CD4-positive, alpha-beta T cell (primary cell): ENCODE data around the gene BCAR3. TPM values are rescaled to one million over a fixed set of nuclear protein-coding genes. Genes with fewer than 3 reads are reported as not detected.
"Not testable (repeated sequence)": the region's sequence is repeated elsewhere in the genome, so short reads cannot be mapped to it uniquely, and the experiment has no call there.

Experiments used
- ATAC-seq: fragments of 200-7000 bp; cut with Tn5 transposase; one replicate; pipeline ENCODE4 v1.10.0; 2022; ENCODE audit warnings: mild to moderate bottlenecking; ENCODE audit not compliant: poor library complexity
- CTCF ChIA-PET: fragments of 350-600 bp; sonication (Branson Sonifier 250); formaldehyde crosslinking; loops from one replicate; lab custom pipeline; 2021; ENCODE audit warnings: antibody characterized with exemption, inconsistent platforms; lab: Charles Lee
- POLR2A ChIA-PET: fragments of 350-600 bp; sonication (Branson Sonifier 250); formaldehyde crosslinking; loops from one replicate; lab custom pipeline; 2021; ENCODE audit warnings: antibody characterized with exemption, inconsistent platforms; lab: Charles Lee
- DNase-seq, 14 experiments: peaks; one replicate each; pipeline ENCODE4 v3.0.0-alpha.2; 2013 to 2020; ENCODE audit warnings: mixed read lengths in 2 of 14
- H3K27ac ChIP-seq, 2 donors: one replicate each; pipeline versions ENCODE4 v1.5.1 to v1.7.0; 2013; ENCODE audit warnings: low read length in 2 of 2, low read depth in 1 of 2, mild to moderate bottlenecking in 1 of 2
- H3K27me3 ChIP-seq, 2 experiments: 1 replicate in 1 of 2; 2 replicates in 1 of 2; pipeline versions ENCODE4 v1.6.1 to v1.7.0; 2013; ENCODE audit warnings: low read length in 2 of 2, control low read depth in 1 of 2, mild to moderate bottlenecking in 1 of 2, moderate library complexity in 1 of 2; ENCODE audit not compliant: insufficient read depth in 2 of 2, control insufficient read depth in 1 of 2
- H3K36me3 ChIP-seq: one replicate; pipeline ENCODE4 v1.6.1; 2013; ENCODE audit warnings: low read length, control low read depth; ENCODE audit not compliant: insufficient read depth
- H3K4me1 ChIP-seq: one replicate; pipeline ENCODE4 v1.6.1; 2013; ENCODE audit warnings: low read length, control low read depth; ENCODE audit not compliant: insufficient read depth
- H3K4me3 ChIP-seq: one replicate; pipeline ENCODE4 v1.5.1; 2013; ENCODE audit warnings: mild to moderate bottlenecking, low read length, moderate library complexity
- H3K9me3 ChIP-seq, 2 experiments: 1 replicate in 1 of 2; 2 replicates in 1 of 2; pipeline versions ENCODE4 v1.6.1 to v1.7.0; 2013; ENCODE audit warnings: low read length in 2 of 2, mild to moderate bottlenecking in 2 of 2, control low read depth in 1 of 2, moderate library complexity in 1 of 2; ENCODE audit not compliant: control insufficient read depth in 1 of 2, insufficient read depth in 1 of 2
- H3K27ac Mint-ChIP-seq: one replicate; pipeline ENCODE4 v1.8.0; 2020; ENCODE audit warnings: mixed read lengths
- H3K27me3 Mint-ChIP-seq: one replicate; pipeline ENCODE4 v1.8.0; 2021; ENCODE audit warnings: mixed read lengths
- H3K36me3 Mint-ChIP-seq: one replicate; pipeline ENCODE4 v1.8.0; 2021; ENCODE audit warnings: low read depth, mixed read lengths
- H3K4me1 Mint-ChIP-seq: one replicate; pipeline ENCODE4 v1.8.0; 2021; ENCODE audit warnings: low read depth, mixed read lengths
- H3K4me3 Mint-ChIP-seq: one replicate; pipeline ENCODE4 v1.8.0; 2020; ENCODE audit warnings: mild to moderate bottlenecking, mixed read lengths
- H3K9me3 Mint-ChIP-seq: one replicate; pipeline ENCODE4 v1.8.0; 2020; ENCODE audit warnings: mixed read lengths
- intact Hi-C, 2 experiments: fragments of 100-400 bp; cut with DNase I in 1 of 2; cut with micrococcal nuclease in 1 of 2; formaldehyde crosslinking; loops; one replicate each; pipeline versions ENCODE4 v1.15.1 to v1.9.0; 2023 to 2025; cut with DNase I, micrococcal nuclease
- total RNA-seq, 174 experiments: library from RNA in 2 of 174; stranded (reverse) in 2 of 174; gene quantifications; one replicate each; pipeline ENCODE4 v1.2.3 and lab custom pipeline; 2021 to 2026
- TF ChIP-seq, protein P1 (sequence below): fragments of 200-600 bp; IDR thresholded peaks from one replicate; pipeline ENCODE4 v1.8.0; 2022; ENCODE audit warnings: antibody characterized with exemption, mild to moderate bottlenecking

BCAR3 gene
- total RNA-seq, 2 experiments from 2014 or later, result 0.47 to 0.92 TPM

DNA sequence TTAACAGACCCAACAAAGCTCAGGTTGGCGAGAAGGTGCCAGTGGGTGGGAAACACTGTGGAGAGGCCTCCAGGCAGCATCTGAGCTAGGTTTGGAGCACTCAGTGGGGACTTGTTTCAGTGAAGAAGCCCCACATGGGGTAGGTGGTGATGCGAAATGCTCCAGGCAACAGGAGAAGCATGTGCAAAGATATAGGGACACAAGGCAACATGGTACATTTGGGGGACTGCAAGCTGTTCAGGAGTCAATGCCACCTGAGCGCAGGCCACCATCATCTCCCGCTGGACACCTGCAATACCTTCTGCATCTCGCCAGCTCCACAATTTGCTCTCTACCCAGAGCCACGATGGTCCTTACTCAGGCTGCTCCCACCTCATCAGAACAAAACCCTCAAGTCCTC lies 28.0 kb downstream of the BCAR3 start:
- ATAC-seq (no peak), DNase-seq (no peak)
- Mint-ChIP-seq H3K9me3 (no peaks in the 10 kb centered on the region), H3K27ac (no peak overlapping the region), H3K36me3 (no peaks in the 10 kb centered on the region), H3K27me3 (no peaks in the 10 kb centered on the region), H3K4me1 (no peaks in the 10 kb centered on the region), H3K4me3 (no peak overlapping the region)
- no peaks in the 10 kb centered on the region for H3K9me3 ChIP-seq
- ChIA-PET POLR2A (no interaction called here), CTCF (no interaction called here)
- H3K4me1 ChIP-seq, result no peaks in the 10 kb centered on the region
- intact Hi-C loops, result no loop called here
- TF ChIP-seq, protein P1, sequence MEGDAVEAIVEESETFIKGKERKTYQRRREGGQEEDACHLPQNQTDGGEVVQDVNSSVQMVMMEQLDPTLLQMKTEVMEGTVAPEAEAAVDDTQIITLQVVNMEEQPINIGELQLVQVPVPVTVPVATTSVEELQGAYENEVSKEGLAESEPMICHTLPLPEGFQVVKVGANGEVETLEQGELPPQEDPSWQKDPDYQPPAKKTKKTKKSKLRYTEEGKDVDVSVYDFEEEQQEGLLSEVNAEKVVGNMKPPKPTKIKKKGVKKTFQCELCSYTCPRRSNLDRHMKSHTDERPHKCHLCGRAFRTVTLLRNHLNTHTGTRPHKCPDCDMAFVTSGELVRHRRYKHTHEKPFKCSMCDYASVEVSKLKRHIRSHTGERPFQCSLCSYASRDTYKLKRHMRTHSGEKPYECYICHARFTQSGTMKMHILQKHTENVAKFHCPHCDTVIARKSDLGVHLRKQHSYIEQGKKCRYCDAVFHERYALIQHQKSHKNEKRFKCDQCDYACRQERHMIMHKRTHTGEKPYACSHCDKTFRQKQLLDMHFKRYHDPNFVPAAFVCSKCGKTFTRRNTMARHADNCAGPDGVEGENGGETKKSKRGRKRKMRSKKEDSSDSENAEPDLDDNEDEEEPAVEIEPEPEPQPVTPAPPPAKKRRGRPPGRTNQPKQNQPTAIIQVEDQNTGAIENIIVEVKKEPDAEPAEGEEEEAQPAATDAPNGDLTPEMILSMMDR, result no peak
- H3K4me3 ChIP-seq, result no peak overlapping the region
- H3K27ac ChIP-seq, result no peak overlapping the region
- H3K36me3 ChIP-seq, result no peaks in the 10 kb centered on the region
- no peaks in the 10 kb centered on the region for H3K27me3 ChIP-seq

DNA sequence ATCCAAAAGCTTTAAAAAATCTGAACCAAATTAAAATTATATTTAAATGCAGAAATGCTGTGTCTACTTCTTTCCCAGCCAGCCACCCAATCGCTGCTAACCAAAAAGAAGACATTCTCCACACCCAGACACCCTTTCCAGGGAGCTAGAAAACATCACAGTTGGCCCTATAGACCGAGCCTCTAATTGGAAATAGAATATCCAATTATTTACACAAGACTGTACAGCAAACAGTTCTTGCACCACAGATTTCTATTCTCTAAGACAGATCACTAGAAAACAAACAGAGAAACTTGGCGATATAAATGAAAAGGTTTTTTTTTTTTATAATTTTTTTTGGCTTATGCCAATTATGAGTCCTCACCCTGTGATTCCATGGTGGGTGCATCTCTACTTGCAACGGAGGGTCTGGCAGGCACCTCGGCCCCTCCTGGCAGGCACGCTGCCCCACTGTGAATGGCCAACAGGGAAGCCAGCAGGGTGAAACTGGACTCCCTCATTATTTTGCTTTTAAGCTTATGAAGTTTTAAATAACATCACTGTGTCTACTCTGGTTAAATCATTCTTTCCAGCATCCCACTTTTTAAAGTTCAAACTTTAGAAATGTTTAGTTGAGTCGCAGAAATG lies 29.2 kb downstream of the BCAR3 start:
- Mint-ChIP-seq H3K4me3 (no peak overlapping the region), H3K4me1 (no peaks in the 10 kb centered on the region), H3K36me3 (no peaks in the 10 kb centered on the region), H3K9me3 (no peaks in the 10 kb centered on the region), H3K27me3 (no peaks in the 10 kb centered on the region), H3K27ac (no peak overlapping the region)
- TF ChIP-seq, protein P1, result no peak
- intact Hi-C loops, result no loop called here
- ATAC-seq, result no peak
- H3K9me3 ChIP-seq, result no peaks in the 10 kb centered on the region
- CTCF ChIA-PET, result no interaction called here
- POLR2A ChIA-PET, result no interaction called here
- H3K4me3 ChIP-seq, result no peak overlapping the region
- no peaks in the 10 kb centered on the region for H3K4me1 ChIP-seq
- no peaks in the 10 kb centered on the region for H3K27me3 ChIP-seq
- no peak for DNase-seq
- no peak overlapping the region for H3K27ac ChIP-seq
- H3K36me3 ChIP-seq, result no peaks in the 10 kb centered on the region

DNA sequence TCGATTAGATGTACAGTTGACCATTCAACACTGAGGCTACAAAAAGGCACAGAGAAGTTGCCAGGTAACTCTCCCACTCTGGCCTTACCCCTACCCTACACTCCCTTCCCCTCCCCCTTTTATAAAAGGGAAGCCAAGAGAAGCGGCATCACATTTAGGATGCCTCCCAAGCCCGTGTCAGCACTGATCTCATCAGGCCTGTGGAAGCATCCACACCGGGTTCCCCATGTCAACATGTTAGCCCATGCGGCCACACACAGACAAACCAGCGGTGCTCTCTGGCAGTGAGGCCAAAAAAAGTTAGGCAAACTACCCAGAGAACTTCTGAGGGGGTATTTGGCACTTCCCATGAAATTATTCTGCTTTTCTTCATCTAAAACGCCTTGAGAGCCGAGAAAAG lies 29.9 kb downstream of the BCAR3 start:
- DNase-seq, result no peak
- ATAC-seq, result no peak
- Mint-ChIP-seq H3K27ac (no peak overlapping the region), H3K9me3 (no peaks in the 10 kb centered on the region), H3K36me3 (no peaks in the 10 kb centered on the region), H3K4me1 (no peaks in the 10 kb centered on the region), H3K27me3 (no peaks in the 10 kb centered on the region), H3K4me3 (no peak overlapping the region)
- intact Hi-C loops, result no loop called here
- POLR2A ChIA-PET, result no interaction called here
- H3K36me3 ChIP-seq, result no peaks in the 10 kb centered on the region
- H3K27ac ChIP-seq, result no peak overlapping the region
- CTCF ChIA-PET, result no interaction called here
- H3K4me3 ChIP-seq, result no peak overlapping the region
- TF ChIP-seq, protein P1, result no peak
- H3K4me1 ChIP-seq, result no peaks in the 10 kb centered on the region
- H3K27me3 ChIP-seq, result no peaks in the 10 kb centered on the region
- H3K9me3 ChIP-seq, result no peaks in the 10 kb centered on the region

DNA sequence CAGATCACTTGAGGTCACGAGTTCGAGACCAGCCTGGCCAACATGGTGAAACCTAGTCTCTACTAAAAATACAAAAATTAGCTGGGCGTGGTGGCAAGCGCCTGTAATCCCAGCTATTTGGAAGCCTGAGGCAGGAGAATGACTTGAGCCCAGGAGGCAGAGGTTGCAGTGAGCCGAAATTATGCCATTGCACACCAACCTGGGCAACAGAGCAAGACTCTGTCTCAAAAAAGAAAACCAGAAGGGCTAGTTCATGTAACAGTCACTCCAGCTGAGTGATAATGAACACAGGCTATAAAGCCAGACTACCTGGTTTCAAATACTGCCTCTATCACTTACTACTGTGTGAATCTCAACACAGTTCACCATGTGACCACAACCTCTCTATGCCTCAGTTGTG lies 31.5 kb downstream of the BCAR3 start:
- H3K4me3 ChIP-seq, ATAC-seq, H3K27me3 Mint-ChIP-seq, H3K27me3 ChIP-seq, H3K36me3 ChIP-seq, H3K27ac Mint-ChIP-seq, POLR2A ChIA-PET, H3K4me3 Mint-ChIP-seq, H3K4me1 ChIP-seq, DNase-seq, H3K36me3 Mint-ChIP-seq, CTCF ChIA-PET, H3K4me1 Mint-ChIP-seq, H3K27ac ChIP-seq, H3K9me3 ChIP-seq, intact Hi-C loops, H3K9me3 Mint-ChIP-seq: not testable (repeated sequence)
